Loucy (cell line): Measurements from ENCODE around the gene CTNND2.

Source experiments
- CTCF ChIP-seq: fragments of 200-600 bp; sonication (generic); conservative IDR thresholded peaks from 2 replicates; pipeline ENCODE4 v1.5.1; 2014; ENCODE audit warnings: mild to moderate bottlenecking, antibody characterized with exemption, low read length
- EZH2phosphoT487 ChIP-seq: fragments of 200-600 bp; IDR thresholded peaks from 2 replicates; pipeline ENCODE4 v1.6.1; 2018; ENCODE audit warnings: antibody characterized with exemption, mild to moderate bottlenecking, moderate library complexity, borderline replicate concordance

- no peak for TF ChIP-seq CTCF
- no peak for TF ChIP-seq EZH2phosphoT487
Observed at GRCh38 chr5:11573140-11573992, 330.9 kb downstream of the CTNND2 start.
